ENCODE measurements around the gene CHCHD6. TPM values are rescaled to one million over a fixed set of nuclear protein-coding genes. Genes with fewer than 3 reads are reported as not detected.
A peak's percentile ranks its signal among the peaks of the same experiment; 100 is the strongest.

Gene CHCHD6
- polyA plus RNA-seq, 4 donors, result 2.2 to 15.0 (median 7.4) TPM

DNA sequence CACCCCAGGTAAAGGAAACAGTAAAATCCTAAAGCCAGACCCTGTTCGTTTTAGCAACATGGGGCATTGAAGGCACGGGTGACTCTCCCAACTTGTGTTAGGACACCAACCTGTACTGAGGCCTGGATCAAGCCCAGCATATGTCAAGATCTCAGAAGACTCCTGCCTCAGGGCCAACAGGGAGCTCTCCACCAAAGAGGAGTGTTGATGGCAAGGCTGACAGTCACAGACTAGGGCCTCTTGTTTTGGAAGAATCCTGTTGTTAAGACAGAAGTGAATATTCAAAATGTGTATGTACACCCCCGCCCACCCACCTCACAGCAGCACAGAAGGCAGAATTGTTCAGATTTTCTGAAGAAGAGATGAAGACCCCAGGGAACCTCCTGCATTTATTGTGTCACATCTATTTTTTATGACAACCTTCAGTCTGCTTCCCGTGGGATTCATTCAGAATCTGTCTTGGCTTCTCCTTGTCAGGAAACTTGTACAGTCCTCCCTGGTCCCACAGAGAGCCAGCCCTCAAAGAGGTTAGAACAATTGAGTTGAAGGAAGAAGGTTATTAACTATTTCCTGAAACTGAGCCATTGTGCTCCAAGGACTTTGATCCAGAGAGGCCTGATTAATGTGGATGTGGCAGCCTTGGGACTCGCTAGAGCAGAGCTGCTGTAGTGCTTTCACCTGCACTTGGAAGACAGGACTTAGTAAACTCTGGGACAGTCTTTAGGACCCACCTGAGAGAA, 217.2 kb downstream of the CHCHD6 start:
- WGBS, 3 donors, result 55 to 77% (median 68%) methylated on average over 5 of the region's 5 CpGs

DNA sequence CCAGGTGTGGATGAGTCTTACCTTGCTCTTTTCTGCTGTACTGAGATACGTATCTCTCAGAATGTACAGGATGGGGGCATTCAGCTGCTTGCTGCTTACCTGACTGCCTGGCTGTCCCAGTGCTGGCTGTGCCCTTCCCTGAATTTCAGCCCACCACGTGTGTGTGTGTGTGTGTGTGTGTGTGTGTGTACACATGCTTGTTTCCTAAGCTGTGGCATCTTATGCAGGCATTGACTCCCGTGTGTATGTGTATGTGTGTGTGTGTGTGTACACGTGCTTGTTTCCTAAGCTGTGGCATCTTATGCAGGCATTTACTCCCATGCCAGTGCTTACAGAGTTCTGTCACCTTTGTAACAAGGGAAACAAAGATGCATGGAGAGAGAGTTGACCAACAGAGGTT, 218.4 kb downstream of the CHCHD6 start:
- H3K27ac ChIP-seq (ENCODE audit: low read depth in 1 of 3, low read length in 2 of 3), result no peak overlapping the region
- H3K9me3 ChIP-seq (ENCODE audit: control insufficient read depth in 2 of 2, insufficient read depth in 1 of 2, low read depth in 1 of 2, low read length in 1 of 2), result peaks cover 0 to 4% of the 10 kb centered on the region in 2 donors
- DNase-seq, result no peak
- H3K27me3 ChIP-seq (ENCODE audit: control insufficient read depth in 3 of 3, insufficient read depth in 3 of 3, low read length in 3 of 3), result no peaks in the 10 kb centered on the region
- FAIRE-seq, result no peak
- peaks cover 0 to 22% (median 4%) of the 10 kb centered on the region in 3 donors for H3K4me1 ChIP-seq (ENCODE audit: control insufficient read depth in 3 of 3, insufficient read depth in 2 of 3, low read depth in 1 of 3, low read length in 2 of 3)
- 73 to 80% (median 74%) methylated on average over 4 of the region's 4 CpGs for WGBS, 3 donors
- no peak overlapping the region for H3K4me3 ChIP-seq (ENCODE audit: low read depth in 1 of 3, low read length in 3 of 3)
- peaks cover 0 to 3% (median 0%) of the 10 kb centered on the region in 3 donors for H3K36me3 ChIP-seq (ENCODE audit: control insufficient read depth in 3 of 3, insufficient read depth in 2 of 3, low read depth in 1 of 3, low read length in 3 of 3)

More for the DNA sequence above, 217.2 kb downstream of the CHCHD6 start:
- Histone ChIP-seq H3K4me1 (ENCODE audit: control insufficient read depth in 3 of 3, insufficient read depth in 2 of 3, low read depth in 1 of 3, low read length in 2 of 3) (peaks cover 0 to 22% (median 4%) of the 10 kb centered on the region in 3 donors), H3K9me3 (ENCODE audit: control insufficient read depth in 2 of 2, insufficient read depth in 1 of 2, low read depth in 1 of 2, low read length in 1 of 2) (peaks cover 0 to 4% of the 10 kb centered on the region in 2 donors), H3K36me3 (ENCODE audit: control insufficient read depth in 3 of 3, insufficient read depth in 2 of 3, low read depth in 1 of 3, low read length in 3 of 3) (peaks cover 0 to 5% (median 3%) of the 10 kb centered on the region in 3 donors), H3K27ac (ENCODE audit: low read depth in 1 of 3, low read length in 2 of 3) (peak overlapping the region in 2 of 3 donors; percentile 38 to 63), H3K4me3 (ENCODE audit: low read depth in 1 of 3, low read length in 3 of 3) (no peak overlapping the region), H3K27me3 (ENCODE audit: control insufficient read depth in 3 of 3, insufficient read depth in 3 of 3, low read length in 3 of 3) (no peaks in the 10 kb centered on the region)
- FAIRE-seq (no peak), DNase-seq (peak; percentile 84)

DNA sequence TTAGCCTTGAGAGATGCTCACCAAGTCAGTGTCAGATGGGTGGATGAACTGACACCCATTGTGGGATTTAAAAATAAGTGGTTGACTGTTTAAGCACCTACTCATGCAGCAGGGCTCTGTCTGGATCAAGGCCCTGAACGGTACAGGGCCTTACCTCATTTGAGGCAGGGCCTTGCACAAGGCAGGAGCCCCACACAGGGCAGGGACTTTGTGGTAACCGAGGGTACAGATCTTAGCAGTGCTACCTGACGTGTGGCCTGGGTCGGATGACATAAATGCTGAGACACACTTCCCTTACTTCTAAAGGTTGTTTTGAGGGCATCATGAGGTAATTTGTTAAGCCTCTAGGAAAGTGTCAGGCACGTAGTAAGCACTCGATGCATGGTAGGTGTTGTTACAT, 219.4 kb downstream of the CHCHD6 start:
- 88 to 91% (median 89%) methylated on average over 6 of the region's 6 CpGs for WGBS, 3 donors
- H3K27me3 ChIP-seq (ENCODE audit: control insufficient read depth in 3 of 3, insufficient read depth in 3 of 3, low read length in 3 of 3), result no peaks in the 10 kb centered on the region
- H3K36me3 ChIP-seq (ENCODE audit: control insufficient read depth in 3 of 3, insufficient read depth in 2 of 3, low read depth in 1 of 3, low read length in 3 of 3), result peaks cover 0 to 3% (median 0%) of the 10 kb centered on the region in 3 donors
- peaks cover 0 to 4% of the 10 kb centered on the region in 2 donors for H3K9me3 ChIP-seq (ENCODE audit: control insufficient read depth in 2 of 2, insufficient read depth in 1 of 2, low read depth in 1 of 2, low read length in 1 of 2)
- H3K4me1 ChIP-seq (ENCODE audit: control insufficient read depth in 3 of 3, insufficient read depth in 2 of 3, low read depth in 1 of 3, low read length in 2 of 3), result peaks cover 0 to 22% (median 4%) of the 10 kb centered on the region in 3 donors
- no peak overlapping the region for H3K27ac ChIP-seq (ENCODE audit: low read depth in 1 of 3, low read length in 2 of 3)
- FAIRE-seq, result no peak
- no peak for DNase-seq
- H3K4me3 ChIP-seq (ENCODE audit: low read depth in 1 of 3, low read length in 3 of 3), result no peak overlapping the region

DNA sequence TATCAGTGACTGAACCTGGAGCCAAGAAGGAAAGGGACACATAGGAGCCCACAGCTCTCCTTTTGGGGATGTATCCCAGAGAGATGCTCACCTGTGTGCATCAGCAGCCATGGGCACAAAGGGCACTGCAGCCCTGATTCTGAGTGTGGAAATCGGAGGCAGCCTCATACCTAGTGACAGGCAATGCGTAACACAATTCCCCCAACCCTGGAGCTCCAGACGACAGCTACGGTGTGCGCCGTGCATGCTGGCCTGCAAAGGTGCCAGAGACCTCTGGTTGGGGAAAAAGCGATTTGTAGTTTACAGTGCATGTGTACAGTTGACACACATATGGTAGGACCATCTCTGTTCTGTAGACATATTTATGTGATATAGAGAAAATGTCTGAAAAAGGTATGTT, 219.9 kb downstream of the CHCHD6 start:
- Histone ChIP-seq H3K9me3 (ENCODE audit: control insufficient read depth in 2 of 2, insufficient read depth in 1 of 2, low read depth in 1 of 2, low read length in 1 of 2) (peaks cover 0 to 4% of the 10 kb centered on the region in 2 donors), H3K4me1 (ENCODE audit: control insufficient read depth in 3 of 3, insufficient read depth in 2 of 3, low read depth in 1 of 3, low read length in 2 of 3) (peaks cover 0 to 22% (median 4%) of the 10 kb centered on the region in 3 donors), H3K27me3 (ENCODE audit: control insufficient read depth in 3 of 3, insufficient read depth in 3 of 3, low read length in 3 of 3) (no peaks in the 10 kb centered on the region), H3K36me3 (ENCODE audit: control insufficient read depth in 3 of 3, insufficient read depth in 2 of 3, low read depth in 1 of 3, low read length in 3 of 3) (peaks cover 0 to 3% (median 0%) of the 10 kb centered on the region in 3 donors), H3K4me3 (ENCODE audit: low read depth in 1 of 3, low read length in 3 of 3) (no peak overlapping the region), H3K27ac (ENCODE audit: low read depth in 1 of 3, low read length in 2 of 3) (no peak overlapping the region)
- 94 to 98% (median 97%) methylated on average over 7 of the region's 7 CpGs for WGBS, 3 donors
- no peak for DNase-seq
- no peak for FAIRE-seq

DNA sequence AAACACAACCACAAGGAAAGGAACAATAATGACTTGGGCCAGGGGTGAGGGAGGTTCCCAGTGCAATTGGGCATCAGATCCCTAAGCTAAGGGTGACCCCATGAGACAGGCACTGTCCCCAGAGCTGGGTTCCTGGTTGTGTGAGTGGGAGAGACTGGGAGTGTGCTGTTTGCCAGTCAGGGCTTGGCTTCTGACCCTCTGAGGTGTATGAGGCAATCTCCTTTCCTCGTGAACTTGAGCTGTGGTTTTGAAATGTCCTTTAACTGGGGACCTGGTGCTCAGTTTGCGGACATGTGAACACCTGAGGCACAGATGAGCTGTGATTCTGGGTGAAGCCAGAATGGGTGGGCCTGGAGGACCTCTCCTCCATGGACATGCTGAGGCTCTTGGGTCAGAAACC, 220.4 kb downstream of the CHCHD6 start:
- Histone ChIP-seq H3K4me3 (ENCODE audit: low read depth in 1 of 3, low read length in 3 of 3) (no peak overlapping the region), H3K4me1 (ENCODE audit: control insufficient read depth in 3 of 3, insufficient read depth in 2 of 3, low read depth in 1 of 3, low read length in 2 of 3) (peaks cover 0 to 22% (median 4%) of the 10 kb centered on the region in 3 donors), H3K9me3 (ENCODE audit: control insufficient read depth in 2 of 2, insufficient read depth in 1 of 2, low read depth in 1 of 2, low read length in 1 of 2) (peaks cover 0 to 4% of the 10 kb centered on the region in 2 donors), H3K27ac (ENCODE audit: low read depth in 1 of 3, low read length in 2 of 3) (no peak overlapping the region), H3K27me3 (ENCODE audit: control insufficient read depth in 3 of 3, insufficient read depth in 3 of 3, low read length in 3 of 3) (no peaks in the 10 kb centered on the region), H3K36me3 (ENCODE audit: control insufficient read depth in 3 of 3, insufficient read depth in 2 of 3, low read depth in 1 of 3, low read length in 3 of 3) (peaks cover 0 to 3% (median 0%) of the 10 kb centered on the region in 3 donors)
- no peak for FAIRE-seq
- WGBS, 3 donors, result 75 to 84% (median 77%) methylated on average over 2 of the region's 2 CpGs
- DNase-seq, result peak in 1 of 2 donors; percentile 52

DNA sequence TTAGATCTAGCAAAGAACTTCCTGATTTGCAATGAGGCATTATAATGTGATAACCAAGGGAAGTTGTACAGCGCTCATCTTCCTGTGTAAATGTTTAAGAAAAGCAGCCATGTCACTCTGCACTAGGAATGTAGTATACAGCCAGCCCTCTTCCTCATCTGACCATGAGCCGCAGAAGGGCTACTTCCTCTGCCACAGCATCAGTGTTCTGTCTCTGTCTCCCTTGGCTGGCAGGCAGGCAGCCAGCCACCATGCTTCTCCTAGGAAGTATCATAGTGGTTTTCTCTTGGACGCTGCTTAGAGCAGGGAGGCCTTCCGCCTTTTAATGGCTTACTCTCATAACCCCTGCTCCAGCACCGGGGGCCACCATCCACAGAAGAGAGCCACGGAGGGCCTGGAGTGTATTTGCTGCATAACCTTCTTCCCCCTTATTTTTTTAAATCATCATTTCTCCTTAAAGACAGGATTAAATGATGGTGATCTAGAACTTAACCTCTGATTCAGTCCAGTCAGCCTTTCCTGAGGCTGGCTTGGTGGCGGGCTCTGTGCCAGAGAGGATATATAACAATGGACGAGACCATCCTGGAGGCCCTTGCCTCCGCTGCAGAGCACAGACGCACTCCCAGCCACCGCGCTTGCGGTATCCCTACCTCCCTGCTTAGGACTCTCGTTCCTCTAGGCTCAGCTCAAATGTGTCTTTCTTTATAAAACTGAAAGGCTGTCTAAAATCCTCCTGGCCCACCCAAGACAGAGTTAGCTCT, 221.6 kb downstream of the CHCHD6 start:
- DNase-seq (no peak), FAIRE-seq (no peak)
- Histone ChIP-seq H3K4me1 (ENCODE audit: control insufficient read depth in 3 of 3, insufficient read depth in 2 of 3, low read depth in 1 of 3, low read length in 2 of 3) (peaks cover 0 to 22% (median 4%) of the 10 kb centered on the region in 3 donors), H3K4me3 (ENCODE audit: low read depth in 1 of 3, low read length in 3 of 3) (no peak overlapping the region), H3K27ac (ENCODE audit: low read depth in 1 of 3, low read length in 2 of 3) (no peak overlapping the region), H3K36me3 (ENCODE audit: control insufficient read depth in 3 of 3, insufficient read depth in 2 of 3, low read depth in 1 of 3, low read length in 3 of 3) (no peaks in the 10 kb centered on the region), H3K9me3 (ENCODE audit: control insufficient read depth in 2 of 2, insufficient read depth in 1 of 2, low read depth in 1 of 2, low read length in 1 of 2) (peaks cover 0 to under 1% of the 10 kb centered on the region in 2 donors), H3K27me3 (ENCODE audit: control insufficient read depth in 3 of 3, insufficient read depth in 3 of 3, low read length in 3 of 3) (no peaks in the 10 kb centered on the region)
- WGBS, 3 donors, result 79 to 88% (median 81%) methylated on average over 14 of the region's 14 CpGs

DNA sequence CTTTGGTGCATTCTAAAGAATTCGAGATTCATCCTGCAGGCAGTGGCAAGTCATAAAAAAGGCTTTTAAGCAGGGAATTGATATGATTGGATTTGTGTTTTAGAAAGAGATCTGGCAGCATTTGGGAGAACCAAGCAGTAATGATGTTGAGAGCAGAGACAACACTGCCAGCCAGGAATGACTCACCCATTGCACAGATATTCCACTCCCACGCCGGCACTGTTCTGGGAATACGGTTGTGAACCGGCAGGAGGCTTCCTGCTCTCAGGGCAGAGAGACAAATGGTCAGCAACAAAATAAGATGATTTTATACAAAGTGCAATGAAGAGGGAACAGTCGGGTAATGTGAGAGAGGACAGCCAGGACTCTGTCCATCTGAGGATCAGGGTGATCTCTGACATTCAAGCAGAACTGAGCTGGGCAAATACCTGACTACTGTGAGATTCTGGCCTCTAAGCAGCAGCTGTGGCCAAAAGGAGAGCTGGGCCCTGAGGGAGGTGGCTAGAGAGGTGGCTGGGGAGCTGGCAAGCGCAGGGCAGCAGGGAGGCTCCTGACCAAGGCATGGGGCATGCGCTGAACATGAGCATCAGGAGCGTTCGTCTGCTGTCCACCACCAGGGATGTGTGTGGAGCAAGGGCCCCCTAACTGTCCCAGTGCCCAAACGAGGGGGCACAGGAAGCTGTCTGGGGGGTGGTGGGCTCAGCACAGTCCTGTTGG, 222.8 kb downstream of the CHCHD6 start:
- Histone ChIP-seq H3K4me3 (ENCODE audit: low read depth in 1 of 3, low read length in 3 of 3) (no peak overlapping the region), H3K27ac (ENCODE audit: low read depth in 1 of 3, low read length in 2 of 3) (peak overlapping the region in 1 of 3 donors; percentile 33), H3K27me3 (ENCODE audit: control insufficient read depth in 3 of 3, insufficient read depth in 3 of 3, low read length in 3 of 3) (no peaks in the 10 kb centered on the region), H3K9me3 (ENCODE audit: control insufficient read depth in 2 of 2, insufficient read depth in 1 of 2, low read depth in 1 of 2, low read length in 1 of 2) (no peaks in the 10 kb centered on the region), H3K36me3 (ENCODE audit: control insufficient read depth in 3 of 3, insufficient read depth in 2 of 3, low read depth in 1 of 3, low read length in 3 of 3) (no peaks in the 10 kb centered on the region), H3K4me1 (ENCODE audit: control insufficient read depth in 3 of 3, insufficient read depth in 2 of 3, low read depth in 1 of 3, low read length in 2 of 3) (peaks cover 0 to 13% (median 0%) of the 10 kb centered on the region in 3 donors)
- no peak for DNase-seq
- FAIRE-seq, result no peak
- 76 to 89% (median 82%) methylated on average over 11 of the region's 11 CpGs for WGBS, 3 donors

DNA sequence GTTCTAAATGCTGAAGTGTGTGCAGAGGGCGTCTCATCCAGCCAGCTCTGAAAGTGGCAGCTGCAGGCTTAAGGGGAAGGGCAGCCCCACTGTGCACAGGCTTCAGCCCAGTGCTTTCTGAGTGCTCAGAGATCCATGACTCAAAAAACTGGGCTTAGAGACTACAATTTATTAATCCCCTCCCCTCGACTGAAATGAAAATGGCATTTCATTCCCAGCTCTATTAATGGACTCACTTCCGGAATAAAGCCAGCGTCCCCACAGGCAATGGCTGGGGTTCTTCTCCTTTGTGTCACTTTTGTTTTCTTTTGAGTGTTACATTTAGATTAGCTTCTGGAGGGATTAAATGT, 223.3 kb downstream of the CHCHD6 start:
- Histone ChIP-seq H3K9me3 (ENCODE audit: control insufficient read depth in 2 of 2, insufficient read depth in 1 of 2, low read depth in 1 of 2, low read length in 1 of 2) (no peaks in the 10 kb centered on the region), H3K4me3 (ENCODE audit: low read depth in 1 of 3, low read length in 3 of 3) (no peak overlapping the region), H3K27ac (ENCODE audit: low read depth in 1 of 3, low read length in 2 of 3) (peak overlapping the region in 1 of 3 donors; percentile 33), H3K36me3 (ENCODE audit: control insufficient read depth in 3 of 3, insufficient read depth in 2 of 3, low read depth in 1 of 3, low read length in 3 of 3) (no peaks in the 10 kb centered on the region), H3K4me1 (ENCODE audit: control insufficient read depth in 3 of 3, insufficient read depth in 2 of 3, low read depth in 1 of 3, low read length in 2 of 3) (peaks cover 0 to 8% (median 0%) of the 10 kb centered on the region in 3 donors), H3K27me3 (ENCODE audit: control insufficient read depth in 3 of 3, insufficient read depth in 3 of 3, low read length in 3 of 3) (no peaks in the 10 kb centered on the region)
- no peak for DNase-seq
- 71 to 86% (median 83%) methylated on average over 4 of the region's 4 CpGs for WGBS, 3 donors
- no peak for FAIRE-seq
